ENCODE measurements around the gene EIF4B.

- TF ChIP-seq, protein P1, sequence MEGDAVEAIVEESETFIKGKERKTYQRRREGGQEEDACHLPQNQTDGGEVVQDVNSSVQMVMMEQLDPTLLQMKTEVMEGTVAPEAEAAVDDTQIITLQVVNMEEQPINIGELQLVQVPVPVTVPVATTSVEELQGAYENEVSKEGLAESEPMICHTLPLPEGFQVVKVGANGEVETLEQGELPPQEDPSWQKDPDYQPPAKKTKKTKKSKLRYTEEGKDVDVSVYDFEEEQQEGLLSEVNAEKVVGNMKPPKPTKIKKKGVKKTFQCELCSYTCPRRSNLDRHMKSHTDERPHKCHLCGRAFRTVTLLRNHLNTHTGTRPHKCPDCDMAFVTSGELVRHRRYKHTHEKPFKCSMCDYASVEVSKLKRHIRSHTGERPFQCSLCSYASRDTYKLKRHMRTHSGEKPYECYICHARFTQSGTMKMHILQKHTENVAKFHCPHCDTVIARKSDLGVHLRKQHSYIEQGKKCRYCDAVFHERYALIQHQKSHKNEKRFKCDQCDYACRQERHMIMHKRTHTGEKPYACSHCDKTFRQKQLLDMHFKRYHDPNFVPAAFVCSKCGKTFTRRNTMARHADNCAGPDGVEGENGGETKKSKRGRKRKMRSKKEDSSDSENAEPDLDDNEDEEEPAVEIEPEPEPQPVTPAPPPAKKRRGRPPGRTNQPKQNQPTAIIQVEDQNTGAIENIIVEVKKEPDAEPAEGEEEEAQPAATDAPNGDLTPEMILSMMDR (conservative IDR thresholded peaks at IDR 0.05 in 1 of 2, IDR thresholded peaks at IDR 0.05 in 1 of 2; ENCODE audit: extremely low read depth in 1 of 2, insufficient read depth in 1 of 2, low read depth in 1 of 2, low read length in 2 of 2): no peak
- TF ChIP-seq EZH2 (IDR thresholded peaks at IDR 0.05; ENCODE audit: borderline replicate concordance, low read length): no peak
These were observed 26.1 kb upstream of the EIF4B start for GRCh38 chr12:52980096-52980649.

Measured in mammary epithelial cell (primary cell).